GM13977 (cell line): Measurements from ENCODE around the gene KRT4.

Experiments used
- DNase-seq: peaks from one replicate; pipeline ENCODE4 v3.0.0; 2012; ENCODE audit warnings: low spot score
- in situ Hi-C: fragments of 300-500 bp; cut with MboI; formaldehyde crosslinking; loops from one replicate; pipeline ENCODE4 v1.12.0; 2022; ENCODE audit warnings: low sequenced_read_pairs, low pct_unique_long_range_greater_than_20kb, mixed read lengths, inconsistent platforms; ENCODE audit not compliant: unreplicated experiment
- TF ChIP-seq, protein P1 (sequence below): IDR thresholded peaks from 2 replicates; pipeline ENCODE4 v1.5.1; 2012; ENCODE audit warnings: mild to moderate bottlenecking, control low read depth; ENCODE audit not compliant: insufficient read depth; ENCODE audit errors: extremely low read depth, missing control alignments

KRT4 gene

DNA sequence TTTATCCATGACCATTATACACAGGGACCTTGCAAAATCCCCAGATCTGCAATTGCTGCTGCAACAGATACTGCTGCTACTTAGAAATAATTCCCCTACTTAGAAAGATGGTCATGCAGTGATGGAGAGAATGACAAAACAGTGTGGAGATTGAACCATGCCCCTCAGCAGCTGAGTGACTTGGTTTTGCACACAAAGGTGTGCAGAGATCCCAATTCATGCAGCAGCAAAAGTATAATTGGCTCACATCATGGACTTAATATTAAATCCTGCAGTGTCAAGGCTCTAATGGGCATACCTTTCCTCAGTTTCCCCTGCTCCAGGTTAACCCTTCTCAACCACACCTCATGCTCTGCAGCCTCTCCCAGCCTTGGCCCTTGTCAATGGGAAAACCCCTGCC lies 37.9 kb upstream of the KRT4 start:
- in situ Hi-C loops: no loop called here
- DNase-seq: no peak
- TF ChIP-seq, protein P1, sequence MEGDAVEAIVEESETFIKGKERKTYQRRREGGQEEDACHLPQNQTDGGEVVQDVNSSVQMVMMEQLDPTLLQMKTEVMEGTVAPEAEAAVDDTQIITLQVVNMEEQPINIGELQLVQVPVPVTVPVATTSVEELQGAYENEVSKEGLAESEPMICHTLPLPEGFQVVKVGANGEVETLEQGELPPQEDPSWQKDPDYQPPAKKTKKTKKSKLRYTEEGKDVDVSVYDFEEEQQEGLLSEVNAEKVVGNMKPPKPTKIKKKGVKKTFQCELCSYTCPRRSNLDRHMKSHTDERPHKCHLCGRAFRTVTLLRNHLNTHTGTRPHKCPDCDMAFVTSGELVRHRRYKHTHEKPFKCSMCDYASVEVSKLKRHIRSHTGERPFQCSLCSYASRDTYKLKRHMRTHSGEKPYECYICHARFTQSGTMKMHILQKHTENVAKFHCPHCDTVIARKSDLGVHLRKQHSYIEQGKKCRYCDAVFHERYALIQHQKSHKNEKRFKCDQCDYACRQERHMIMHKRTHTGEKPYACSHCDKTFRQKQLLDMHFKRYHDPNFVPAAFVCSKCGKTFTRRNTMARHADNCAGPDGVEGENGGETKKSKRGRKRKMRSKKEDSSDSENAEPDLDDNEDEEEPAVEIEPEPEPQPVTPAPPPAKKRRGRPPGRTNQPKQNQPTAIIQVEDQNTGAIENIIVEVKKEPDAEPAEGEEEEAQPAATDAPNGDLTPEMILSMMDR: no peak

DNA sequence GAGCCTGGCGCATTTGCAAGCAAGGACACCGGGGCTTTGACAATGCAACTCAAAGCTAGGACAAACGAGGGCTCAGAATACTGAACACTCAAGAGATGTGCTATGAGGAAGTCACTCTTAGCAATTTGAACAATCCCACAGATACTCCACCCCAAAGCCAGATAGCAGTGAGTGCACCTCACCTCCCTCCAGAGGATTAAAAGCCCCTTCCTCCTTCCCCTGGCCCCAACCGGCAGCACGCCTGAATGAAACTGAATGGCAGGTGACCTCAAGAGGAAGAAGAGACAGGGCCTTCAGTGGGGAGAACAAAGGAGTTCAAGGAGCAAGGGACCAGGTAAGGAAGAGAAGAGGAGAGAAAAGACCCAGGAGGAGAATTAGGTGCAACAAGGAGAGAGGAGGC lies 36.8 kb upstream of the KRT4 start:
- no peak for DNase-seq
- in situ Hi-C loops: no loop called here
- TF ChIP-seq, protein P1: no peak

DNA sequence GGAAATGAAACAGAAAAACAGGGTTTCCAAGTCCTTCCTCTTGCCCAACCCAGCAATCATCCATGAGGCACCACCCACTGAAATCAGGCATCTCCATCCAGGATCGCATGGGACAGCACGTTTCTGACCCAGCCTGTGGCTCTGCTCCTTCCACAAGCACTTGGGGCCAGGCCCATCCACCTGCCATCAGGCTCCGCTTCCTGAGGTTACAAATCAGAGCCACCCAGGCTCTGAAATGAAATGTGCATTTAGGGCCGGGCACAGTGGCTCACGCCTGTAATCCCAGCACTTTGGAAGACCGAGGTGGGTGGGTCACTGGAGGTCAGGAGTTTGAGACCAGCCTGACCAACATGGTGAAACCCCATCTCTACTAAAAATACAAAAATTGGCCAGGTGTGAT lies 35.6 kb upstream of the KRT4 start:
- TF ChIP-seq, protein P1: no peak
- DNase-seq: no peak
- in situ Hi-C loops: no loop called here

DNA sequence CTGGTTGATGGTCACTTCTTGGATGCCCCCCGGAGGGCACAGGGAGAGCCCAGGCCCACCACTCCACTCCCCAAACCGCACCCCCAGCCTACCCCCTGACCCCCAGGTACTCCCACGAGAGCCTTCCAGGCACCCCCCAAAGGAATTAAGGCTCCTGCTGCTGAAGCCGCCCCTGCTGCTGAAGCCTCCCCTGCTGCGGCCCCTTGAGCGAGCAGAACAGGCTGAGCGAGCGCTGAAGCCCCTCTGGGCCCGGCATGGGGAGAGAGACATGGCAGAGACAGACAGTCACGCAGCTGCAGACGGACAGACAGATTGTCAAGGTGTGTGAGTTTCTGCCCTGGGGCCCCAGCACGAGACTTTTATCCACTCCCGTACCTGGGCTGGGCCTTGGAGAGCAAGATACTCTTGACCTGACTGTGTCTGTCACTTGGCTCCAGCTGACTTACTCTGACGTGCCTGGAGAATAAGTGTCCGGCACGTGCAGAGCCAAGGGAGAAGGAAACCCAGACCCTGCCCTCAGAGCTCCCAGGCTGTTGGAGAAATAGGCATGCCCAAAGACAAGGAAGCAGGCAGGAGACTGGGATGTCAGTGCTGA lies 34.8 kb upstream of the KRT4 start, which contains the start of gene KRT78:
KRT78 (minus strand) TSS at position 334 of the 595 bp plus-strand sequence; CDS start at position 270, 64 bp downstream.
- no peak for DNase-seq
- TF ChIP-seq, protein P1: no peak
- in situ Hi-C loops: no loop called here

DNA sequence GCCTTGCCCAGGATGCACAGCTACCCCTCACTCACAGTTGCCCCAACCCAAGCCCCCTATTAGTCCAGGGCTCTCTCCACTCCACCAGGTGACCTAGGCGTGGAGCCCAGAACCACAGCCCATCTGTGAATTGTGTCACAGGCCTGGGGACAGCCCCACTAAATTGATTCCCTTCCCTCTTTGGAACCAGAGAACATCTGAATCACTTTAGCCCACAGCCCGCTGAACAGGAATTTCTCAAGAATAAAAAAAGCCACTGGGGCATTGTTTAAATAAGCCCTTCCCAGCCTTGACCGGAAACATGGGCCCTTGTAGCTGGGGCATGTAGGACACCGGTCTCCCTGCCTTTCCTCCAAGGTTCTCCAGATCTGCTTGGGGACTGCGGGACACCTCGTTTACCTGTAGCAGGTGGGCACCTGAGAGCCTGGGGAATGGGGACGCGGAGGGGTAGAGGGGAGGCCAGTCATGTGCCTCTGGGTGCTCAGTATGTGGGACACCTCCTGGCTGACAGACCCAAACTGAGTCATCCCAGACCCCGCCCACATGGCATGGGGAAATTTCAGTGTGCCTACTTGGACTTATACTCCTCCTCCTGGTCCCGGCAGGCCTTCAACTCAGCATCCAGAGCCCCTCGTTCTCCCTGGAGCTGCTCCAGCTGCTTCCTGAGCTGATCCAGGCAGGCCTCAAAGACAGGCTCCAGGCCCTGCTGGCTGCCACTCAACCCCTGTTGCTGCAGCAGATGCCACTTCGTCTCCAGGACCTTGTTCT lies 33.6 kb upstream of the KRT4 start:
- DNase-seq: no peak
- in situ Hi-C loops: no loop called here
- TF ChIP-seq, protein P1: no peak

DNA sequence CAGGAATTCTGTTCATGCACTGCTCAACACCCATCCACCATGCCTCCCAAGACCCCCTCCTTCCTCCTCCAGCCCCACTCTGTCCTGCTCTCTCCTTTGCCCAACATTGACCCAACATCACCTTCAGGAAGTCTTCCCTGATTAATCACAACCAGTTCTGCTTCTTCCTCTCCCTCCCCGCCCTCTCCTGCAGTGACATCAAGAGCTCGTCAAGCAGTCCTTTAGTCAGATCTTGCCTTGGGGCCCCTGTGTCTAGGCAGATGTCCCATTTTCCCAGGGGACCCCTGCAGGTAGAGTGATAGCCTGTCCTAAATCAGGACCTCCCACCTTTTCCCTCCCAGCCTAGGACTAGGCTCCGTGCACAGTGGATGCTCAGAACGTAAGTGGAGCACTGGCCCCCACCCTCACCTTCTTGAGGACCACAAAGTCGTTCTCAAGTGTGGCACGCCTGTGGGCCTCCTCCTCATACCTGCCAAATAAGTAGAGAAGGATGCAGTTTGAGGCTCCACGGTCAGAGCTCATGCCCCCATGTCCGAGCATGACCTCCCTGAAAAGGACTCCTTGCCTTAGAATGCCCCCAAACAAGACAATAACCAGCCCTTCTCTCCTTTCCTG lies 32.5 kb upstream of the KRT4 start:
- DNase-seq: no peak
- TF ChIP-seq, protein P1: no peak
- in situ Hi-C loops: no loop called here
